ENCODE results near the gene ACD. TPM values are rescaled to one million over a fixed set of nuclear protein-coding genes. Genes with fewer than 3 reads are reported as not detected.

The ACD gene
- total and polyA plus RNA-seq, 4 donors: 13.2 to 19.7 (median 15.9) TPM

GRCh38 chr16:67675579-67675935 lies 15.5 kb upstream of the ACD start:
- no peak for ATAC-seq (ENCODE audit: insufficient read depth, low FRiP score)

GRCh38 chr16:67674851-67675578 lies 15.0 kb upstream of the ACD start:
- no peak for ATAC-seq (ENCODE audit: insufficient read depth, low FRiP score)
- Histone ChIP-seq H3K4me3 (no peak overlapping the region), H3K9me3 (ENCODE audit: control insufficient read depth in 4 of 4, insufficient read depth in 3 of 4, low read length in 3 of 4) (no peaks in the 10 kb centered on the region), H3K4me1 (ENCODE audit: control insufficient read depth in 5 of 5, insufficient read depth in 5 of 5, low read length in 5 of 5) (peaks cover 0 to 20% (median 17%) of the 10 kb centered on the region in 5 donors), H3K36me3 (ENCODE audit: control insufficient read depth in 4 of 4, insufficient read depth in 4 of 4, low read length in 4 of 4) (peaks cover 0 to 11% (median 1%) of the 10 kb centered on the region in 4 donors), H3K27me3 (ENCODE audit: control insufficient read depth in 3 of 3, insufficient read depth in 3 of 3, low read length in 2 of 3) (no peaks in the 10 kb centered on the region), H3K9ac (ENCODE audit: insufficient read depth in 1 of 2, low read length in 2 of 2) (no peak overlapping the region), H3K27ac (ENCODE audit: low read depth in 1 of 2, low read length in 1 of 2) (peak overlapping the region in 1 of 2 donors; percentile 81)
- TF ChIP-seq CTCF (IDR thresholded peaks at IDR 0.05; ENCODE audit: control extremely low read depth, extremely low read depth): no peak
- 95 to 96% methylated on average over 28 of the region's 28 CpGs for WGBS, 2 donors
- no peak for DNase-seq

More at GRCh38 chr16:67675579-67675935, 15.5 kb upstream of the ACD start:
- no peak for TF ChIP-seq CTCF (IDR thresholded peaks at IDR 0.05; ENCODE audit: control extremely low read depth, extremely low read depth)
- no peak overlapping the region for H3K4me3 ChIP-seq
- H3K27me3 ChIP-seq (ENCODE audit: control insufficient read depth in 3 of 3, insufficient read depth in 3 of 3, low read length in 2 of 3): no peaks in the 10 kb centered on the region
- H3K27ac ChIP-seq (ENCODE audit: low read depth in 1 of 2, low read length in 1 of 2): peak overlapping the region in 1 of 2 donors; percentile 7
- peaks cover 0 to 13% (median 1%) of the 10 kb centered on the region in 4 donors for H3K36me3 ChIP-seq (ENCODE audit: control insufficient read depth in 4 of 4, insufficient read depth in 4 of 4, low read length in 4 of 4)
- 95 to 97% methylated on average over 17 of the region's 17 CpGs for WGBS, 2 donors
- H3K4me1 ChIP-seq (ENCODE audit: control insufficient read depth in 5 of 5, insufficient read depth in 5 of 5, low read length in 5 of 5): peaks cover 0 to 20% (median 17%) of the 10 kb centered on the region in 5 donors
- H3K9ac ChIP-seq (ENCODE audit: insufficient read depth in 1 of 2, low read length in 2 of 2): no peak overlapping the region
- DNase-seq: no peak
- no peaks in the 10 kb centered on the region for H3K9me3 ChIP-seq (ENCODE audit: control insufficient read depth in 4 of 4, insufficient read depth in 3 of 4, low read length in 3 of 4)

GRCh38 chr16:67673712-67674580 lies 13.9 kb upstream of the ACD start:
- H3K9ac ChIP-seq (ENCODE audit: insufficient read depth in 1 of 2, low read length in 2 of 2): no peak overlapping the region
- H3K4me3 ChIP-seq: no peak overlapping the region
- H3K36me3 ChIP-seq (ENCODE audit: control insufficient read depth in 4 of 4, insufficient read depth in 4 of 4, low read length in 4 of 4): peaks cover 0 to 8% (median 1%) of the 10 kb centered on the region in 4 donors
- no peaks in the 10 kb centered on the region for H3K27me3 ChIP-seq (ENCODE audit: control insufficient read depth in 3 of 3, insufficient read depth in 3 of 3, low read length in 2 of 3)
- 23 to 24% methylated on average over 21 of the region's 21 CpGs for WGBS, 2 donors
- no peak for TF ChIP-seq CTCF (IDR thresholded peaks at IDR 0.05; ENCODE audit: control extremely low read depth, extremely low read depth)
- H3K27ac ChIP-seq (ENCODE audit: low read depth in 1 of 2, low read length in 1 of 2): peak overlapping the region; percentile 29 to 85
- no peaks in the 10 kb centered on the region for H3K9me3 ChIP-seq (ENCODE audit: control insufficient read depth in 4 of 4, insufficient read depth in 3 of 4, low read length in 3 of 4)
- peaks cover 0 to 20% (median 17%) of the 10 kb centered on the region in 5 donors for H3K4me1 ChIP-seq (ENCODE audit: control insufficient read depth in 5 of 5, insufficient read depth in 5 of 5, low read length in 5 of 5)
- peak; percentile 74 to 80 (median 78) for DNase-seq
- ATAC-seq (ENCODE audit: insufficient read depth, low FRiP score): peak; percentile 64
